Smooth muscle cell (in vitro differentiated cells): Measurements from ENCODE around the gene MAPK14. TPM values are rescaled to one million over a fixed set of nuclear protein-coding genes. Genes with fewer than 3 reads are reported as not detected.

ENCODE experiments used
- DNase-seq: peaks from one replicate; lab custom pipeline; 2025; ENCODE audit not compliant: unreplicated experiment; lab: John Stamatoyannopoulos, UW
- H2AFZ ChIP-seq: fragments of 200-600 bp; sonication (generic); 2 replicates; pipeline ENCODE4 v1.6.0; 2016; ENCODE audit warnings: antibody characterized with exemption, low read depth, mild to moderate bottlenecking
- H3F3A ChIP-seq: fragments of 200-600 bp; sonication (generic); 2 replicates; pipeline ENCODE4 v1.6.0; 2017; ENCODE audit warnings: antibody characterized with exemption, low read depth
- H3K27ac ChIP-seq: fragments of 200-600 bp; sonication (generic); 2 replicates; pipeline ENCODE4 v1.5.1; 2016; ENCODE audit warnings: low read depth, mild to moderate bottlenecking
- H3K27me3 ChIP-seq: fragments of 200-600 bp; sonication (generic); 2 replicates; pipeline ENCODE4 v1.6.1; 2016; ENCODE audit warnings: low read depth, mild to moderate bottlenecking
- H3K36me3 ChIP-seq: fragments of 200-600 bp; sonication (generic); 2 replicates; pipeline ENCODE4 v1.5.1; 2016; ENCODE audit warnings: low read depth
- H3K4me1 ChIP-seq: fragments of 200-600 bp; sonication (generic); 2 replicates; pipeline ENCODE4 v1.5.1; 2016; ENCODE audit warnings: low read depth
- H3K4me2 ChIP-seq: fragments of 200-600 bp; sonication (generic); 2 replicates; pipeline ENCODE4 v1.6.0; 2016; ENCODE audit warnings: mild to moderate bottlenecking
- H3K4me3 ChIP-seq: fragments of 200-600 bp; sonication (generic); 2 replicates; pipeline ENCODE4 v1.5.1; 2016; ENCODE audit warnings: mild to moderate bottlenecking
- H3K79me2 ChIP-seq: fragments of 200-600 bp; sonication (generic); 2 replicates; pipeline ENCODE4 v1.6.0; 2016; ENCODE audit warnings: low read depth, mild to moderate bottlenecking
- H3K9ac ChIP-seq: fragments of 200-600 bp; sonication (generic); 2 replicates; pipeline ENCODE4 v1.6.0; 2016; ENCODE audit warnings: low read depth
- H3K9me3 ChIP-seq: fragments of 200-600 bp; sonication (generic); replicated peaks from 2 replicates; pipeline ENCODE4 v1.5.1; 2016; ENCODE audit warnings: low read depth
- H4K20me1 ChIP-seq: fragments of 200-600 bp; sonication (generic); 2 replicates; pipeline ENCODE4 v1.6.0; 2016; ENCODE audit warnings: low read depth
- CTCF ChIP-seq: fragments of 200-600 bp; sonication (generic); IDR thresholded peaks from 2 replicates; pipeline ENCODE4 v1.5.1; 2017; ENCODE audit warnings: borderline replicate concordance, mild to moderate bottlenecking, antibody characterized with exemption; ENCODE audit not compliant: insufficient read depth, poor library complexity, severe bottlenecking
- WGBS: methylation state at CpG from one replicate; pipeline ENCODE4 v1.1.7; 2016; ENCODE audit warnings: low lambda C conversion rate; 5-methylcytosine and 5-hydroxymethylcytosine counted together
- polyA plus RNA-seq: library from polyadenylated mRNA; unstranded; fragments of >200 nt; fragmentation: Nextera tagmentation; extraction: Ambion mirVana; gene quantifications from 2 replicates; pipeline ENCODE4 v1.2.1, GENCODE V29; 2016
- total RNA-seq: library from RNA; depleted of rRNA; stranded (reverse); fragments of >200 nt; gene quantifications from 2 replicates; pipeline ENCODE4 v1.2.3, GENCODE V29; 2014

MAPK14 gene
- total and polyA plus RNA-seq, 2 experiments from 2014 or later = 28.0 to 62.8 TPM

DNA sequence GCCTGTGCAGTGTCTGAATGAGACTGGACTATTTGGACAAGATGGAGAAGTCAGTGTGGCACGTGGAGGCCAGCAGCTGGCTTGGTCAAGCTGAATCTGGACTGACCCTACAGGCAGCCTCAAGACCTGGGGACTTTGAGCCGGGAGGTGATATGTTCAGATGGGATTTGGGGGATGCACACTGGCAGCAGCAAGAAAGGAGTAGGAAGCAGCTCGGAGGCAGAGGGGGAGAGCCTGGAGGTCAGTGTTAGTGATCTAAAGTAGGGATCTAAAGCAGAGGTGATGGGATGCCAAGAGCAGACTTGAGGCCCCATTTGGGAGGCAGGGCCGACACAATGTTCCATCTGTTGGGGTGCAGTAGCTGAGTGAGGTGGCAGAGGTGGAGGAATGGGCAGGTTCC, 105.5 kb downstream of the MAPK14 start:
- Histone ChIP-seq H2AFZ (no peak overlapping the region), H3K4me2 (no peak overlapping the region), H3K27me3 (no peaks in the 10 kb centered on the region), H4K20me1 (no peaks in the 10 kb centered on the region), H3F3A (peaks cover 9% of the 10 kb centered on the region), H3K36me3 (no peaks in the 10 kb centered on the region), H3K4me3 (no peak overlapping the region), H3K79me2 (no peaks in the 10 kb centered on the region), H3K27ac (no peak overlapping the region), H3K9ac (no peak overlapping the region), H3K4me1 (peaks cover 12% of the 10 kb centered on the region), H3K9me3 (no peaks in the 10 kb centered on the region)
- 90% methylated on average over 4 of the region's 4 CpGs for WGBS
- DNase-seq = no peak
- no peak for TF ChIP-seq CTCF

DNA sequence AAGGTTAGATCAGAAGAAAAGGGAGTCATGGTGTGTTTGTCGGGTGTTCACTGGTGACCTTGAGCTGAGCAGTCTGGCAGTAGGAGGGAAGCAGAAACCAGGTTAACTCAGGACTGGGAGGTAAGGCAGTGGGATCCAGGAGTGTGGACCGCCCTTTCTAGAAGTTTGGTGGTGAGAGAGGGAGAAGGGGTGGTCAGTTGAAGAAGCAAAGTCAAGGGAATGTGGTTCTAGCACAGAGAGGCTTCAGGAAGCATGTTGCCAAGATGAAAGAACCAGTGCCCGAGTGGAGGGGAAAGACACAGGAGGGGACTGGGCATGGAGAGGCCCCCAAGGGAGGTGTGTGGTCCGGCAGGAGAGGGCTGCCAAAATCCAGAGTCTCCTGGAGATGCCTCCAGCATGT, 106.3 kb downstream of the MAPK14 start:
- Histone ChIP-seq H3K27me3 (no peaks in the 10 kb centered on the region), H4K20me1 (no peaks in the 10 kb centered on the region), H3K36me3 (no peaks in the 10 kb centered on the region), H3F3A (peaks cover 9% of the 10 kb centered on the region), H3K4me1 (peaks cover 12% of the 10 kb centered on the region), H3K9ac (no peak overlapping the region), H3K4me3 (no peak overlapping the region), H3K4me2 (no peak overlapping the region), H3K79me2 (no peaks in the 10 kb centered on the region), H2AFZ (no peak overlapping the region), H3K9me3 (no peaks in the 10 kb centered on the region), H3K27ac (no peak overlapping the region)
- 94% methylated on average over 4 of the region's 4 CpGs for WGBS
- DNase-seq = no peak
- no peak for TF ChIP-seq CTCF

DNA sequence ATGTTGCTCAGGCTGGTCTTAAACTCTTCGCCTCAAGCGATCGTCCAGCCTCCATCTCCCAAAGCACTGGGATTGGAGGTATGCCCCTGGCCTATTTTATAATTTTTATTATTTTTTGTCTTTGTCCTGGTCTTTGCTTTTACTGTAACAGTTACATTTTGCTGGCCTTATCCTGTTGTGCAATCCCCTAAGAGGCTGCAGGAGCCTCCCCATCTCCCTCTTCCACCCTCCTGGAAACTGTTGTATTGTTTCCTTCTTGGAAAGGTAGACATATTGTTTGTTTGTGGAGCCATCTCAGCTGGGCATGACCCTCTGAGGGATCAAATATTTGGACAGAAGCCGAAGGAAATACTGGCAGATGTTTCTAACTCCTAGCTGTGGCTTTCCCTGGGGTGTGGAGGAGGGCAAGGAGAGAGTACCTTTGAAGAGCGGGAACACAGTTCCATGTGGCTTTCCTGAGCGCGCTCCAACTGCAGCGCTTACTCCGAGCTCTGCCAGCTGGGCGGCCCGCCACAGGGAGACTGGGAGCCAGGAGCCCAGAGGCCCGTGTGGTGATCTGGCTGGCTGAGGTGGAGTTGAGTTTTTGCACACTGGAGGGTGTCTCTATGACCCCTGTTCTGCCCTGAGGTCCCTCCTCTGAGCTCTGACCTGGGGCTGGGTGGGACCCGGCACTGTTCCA, 107.6 kb downstream of the MAPK14 start:
- peaks cover 12% of the 10 kb centered on the region for H3K4me1 ChIP-seq
- WGBS = 95% methylated on average over 13 of the region's 13 CpGs

More for the DNA sequence above, 107.6 kb downstream of the MAPK14 start:
- H3K9me3 ChIP-seq = no peaks in the 10 kb centered on the region
- DNase-seq = no peak
- no peaks in the 10 kb centered on the region for H3K79me2 ChIP-seq
- no peak overlapping the region for H2AFZ ChIP-seq
- no peaks in the 10 kb centered on the region for H3K27me3 ChIP-seq
- H3K4me2 ChIP-seq = no peak overlapping the region
- H3K27ac ChIP-seq = no peak overlapping the region
- H3K36me3 ChIP-seq = no peaks in the 10 kb centered on the region
- no peak overlapping the region for H3K9ac ChIP-seq
- H4K20me1 ChIP-seq = no peaks in the 10 kb centered on the region
- H3K4me3 ChIP-seq = no peak overlapping the region
- TF ChIP-seq CTCF = no peak
- peaks cover 9% of the 10 kb centered on the region for H3F3A ChIP-seq
